Stimulated activated CD8-positive, alpha-beta memory T cell treated with anti-CD3 and anti-CD28 coated beads, Interleukin-4, amount 100 ng/mL, for 4 hours (primary cell): ENCODE results near the gene NPTX2.

ENCODE experiments used
- DNase-seq, 2 donors: peaks; one replicate each; pipeline ENCODE4 v3.0.0-alpha.2; 2020; ENCODE audit warnings: low read depth in 2 of 2, low spot score in 1 of 2

NPTX2 gene

GRCh38 chr7:98653601-98654310 lies 36.7 kb downstream of the NPTX2 start:
- no peak for DNase-seq

GRCh38 chr7:98654524-98655272 lies 37.6 kb downstream of the NPTX2 start:
- no peak for DNase-seq

GRCh38 chr7:98655611-98656010 lies 38.5 kb downstream of the NPTX2 start:
- DNase-seq, result no peak

- no peak for DNase-seq
Observed at GRCh38 chr7:98656899-98657298, 39.8 kb downstream of the NPTX2 start.

GRCh38 chr7:98657736-98658135 lies 40.7 kb downstream of the NPTX2 start:
- DNase-seq, result no peak

- no peak for DNase-seq
Observed at GRCh38 chr7:98659756-98660155, 42.7 kb downstream of the NPTX2 start.

- DNase-seq, result no peak
Observed at GRCh38 chr7:98661607-98662006, 44.5 kb downstream of the NPTX2 start.

GRCh38 chr7:98662289-98662688 lies 45.2 kb downstream of the NPTX2 start:
- no peak for DNase-seq

GRCh38 chr7:98664882-98665281 lies 47.8 kb downstream of the NPTX2 start:
- DNase-seq, result no peak

- no peak for DNase-seq
Observed at GRCh38 chr7:98668255-98668654, 51.2 kb downstream of the NPTX2 start.

- no peak for DNase-seq
Observed at GRCh38 chr7:98669329-98670000, 52.4 kb downstream of the NPTX2 start.

- no peak for DNase-seq
Observed at GRCh38 chr7:98670186-98670585, 53.1 kb downstream of the NPTX2 start.

GRCh38 chr7:98671733-98672331 lies 54.7 kb downstream of the NPTX2 start:
- DNase-seq, result no peak

- DNase-seq, result no peak
Observed at GRCh38 chr7:98674461-98674860, 57.4 kb downstream of the NPTX2 start.

GRCh38 chr7:98674881-98675280 lies 57.8 kb downstream of the NPTX2 start:
- no peak for DNase-seq

GRCh38 chr7:98678215-98678614 lies 61.1 kb downstream of the NPTX2 start:
- no peak for DNase-seq
